RWPE2 (cell line): ENCODE data around the gene VDR.
A peak's percentile ranks its signal among the peaks of the same experiment; 100 is the strongest.
"Not testable (repeated sequence)": the region's sequence is repeated elsewhere in the genome, so short reads cannot be mapped to it uniquely, and the experiment has no call there.

ENCODE experiments used
- ATAC-seq: fragments of 200-7000 bp; cut with Tn5 transposase; 3 replicates; pipeline ENCODE4 v1.9.1; 2021; ENCODE audit warnings: low read depth
- DNase-seq: peaks from one replicate; pipeline ENCODE4 v3.0.0-alpha.2; 2020; ENCODE audit warnings: low spot score
- H3K27ac ChIP-seq: fragments of 450-650 bp; 2 replicates; pipeline ENCODE4 v1.5.1; 2017; ENCODE audit warnings: mild to moderate bottlenecking; ENCODE audit not compliant: poor library complexity, severe bottlenecking
- H3K27me3 ChIP-seq: fragments of 250-450 bp; sonication (Bioruptor Pico); 2 replicates; pipeline ENCODE4 v1.5.1; 2021; ENCODE audit warnings: mild to moderate bottlenecking, moderate library complexity; ENCODE audit not compliant: insufficient read depth, poor library complexity, severe bottlenecking
- H3K36me3 ChIP-seq: fragments of 250-450 bp; sonication (Bioruptor Pico); 2 replicates; pipeline ENCODE4 v1.5.1; 2020; ENCODE audit warnings: low read depth, mild to moderate bottlenecking, moderate library complexity
- H3K4me1 ChIP-seq: fragments of 250-450 bp; sonication (Bioruptor Pico); 2 replicates; pipeline ENCODE4 v1.5.1; 2021; ENCODE audit warnings: mild to moderate bottlenecking, moderate library complexity; ENCODE audit not compliant: insufficient read depth, poor library complexity, severe bottlenecking
- H3K4me3 ChIP-seq: fragments of 250-450 bp; sonication (Bioruptor Pico); 2 replicates; pipeline ENCODE4 v1.5.1; 2021; ENCODE audit warnings: mild to moderate bottlenecking, moderate library complexity; ENCODE audit not compliant: severe bottlenecking
- H3K9me3 ChIP-seq: fragments of 250-450 bp; sonication (Bioruptor Pico); 2 replicates; pipeline ENCODE4 v1.5.1; 2021; ENCODE audit warnings: mild to moderate bottlenecking, moderate library complexity; ENCODE audit not compliant: severe bottlenecking
- CTCF ChIP-seq: fragments of 450-650 bp; IDR thresholded peaks from one replicate; pipeline ENCODE4 v1.5.1; 2017; ENCODE audit warnings: mild to moderate bottlenecking, moderate library complexity; ENCODE audit not compliant: poor library complexity, severe bottlenecking

The VDR gene

GRCh38 chr12:47812797-47813510 is 91.8 kb downstream of the VDR start:
- Histone ChIP-seq H3K4me1 (peaks cover 41% of the 10 kb centered on the region), H3K27ac (peak overlapping the region; percentile 95), H3K4me3 (no peak overlapping the region), H3K9me3 (no peaks in the 10 kb centered on the region), H3K36me3 (peaks cover 25% of the 10 kb centered on the region; the same call in 1 of the 2 replicates), H3K27me3 (no peaks in the 10 kb centered on the region)
- DNase-seq (peak; percentile 91), ATAC-seq (peak; percentile 75)
- TF ChIP-seq CTCF, result no peak

GRCh38 chr12:47811581-47812484 is 93.0 kb downstream of the VDR start:
- Histone ChIP-seq H3K27ac (peak overlapping the region; percentile 95), H3K4me1 (peaks cover 40% of the 10 kb centered on the region), H3K9me3 (no peaks in the 10 kb centered on the region), H3K4me3 (no peak overlapping the region), H3K27me3 (no peaks in the 10 kb centered on the region), H3K36me3 (peaks cover 23% of the 10 kb centered on the region; the same call in 1 of the 2 replicates)
- TF ChIP-seq CTCF, result no peak
- no peak for ATAC-seq
- DNase-seq, result no peak

GRCh38 chr12:47811072-47811396 is 93.8 kb downstream of the VDR start:
- no peak for TF ChIP-seq CTCF
- Histone ChIP-seq H3K27me3 (no peaks in the 10 kb centered on the region), H3K4me3 (no peak overlapping the region), H3K36me3 (peaks cover 28% of the 10 kb centered on the region), H3K27ac (peak overlapping the region; percentile 95), H3K9me3 (no peaks in the 10 kb centered on the region), H3K4me1 (peaks cover 40% of the 10 kb centered on the region)
- DNase-seq (no peak), ATAC-seq (no peak)

DNA sequence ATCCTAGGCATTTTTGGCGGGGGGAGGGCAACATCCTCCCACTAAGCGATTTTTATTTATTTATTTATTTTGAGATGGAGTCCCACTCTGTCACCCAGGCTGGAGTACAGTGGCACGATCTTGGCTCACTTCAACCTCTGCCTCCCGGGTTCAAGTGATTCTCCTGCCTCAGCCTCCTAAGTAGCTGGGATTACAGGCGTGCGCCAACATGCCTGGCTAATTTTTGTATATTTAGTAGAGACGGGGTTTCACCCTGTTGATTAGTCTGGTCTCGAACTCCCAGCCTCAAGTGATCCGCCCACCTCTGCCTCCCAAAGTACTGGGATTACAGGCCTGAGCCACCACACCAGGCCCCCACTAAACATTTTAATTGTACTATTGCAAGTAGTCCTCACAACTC is 95.3 kb downstream of the VDR start:
- ATAC-seq, H3K9me3 ChIP-seq, DNase-seq, H3K27me3 ChIP-seq, H3K4me3 ChIP-seq: not testable (repeated sequence)
- peak overlapping the region; percentile 95 for H3K27ac ChIP-seq
- H3K36me3 ChIP-seq, result peaks cover 27% of the 10 kb centered on the region
- H3K4me1 ChIP-seq, result peaks cover 40% of the 10 kb centered on the region

DNA sequence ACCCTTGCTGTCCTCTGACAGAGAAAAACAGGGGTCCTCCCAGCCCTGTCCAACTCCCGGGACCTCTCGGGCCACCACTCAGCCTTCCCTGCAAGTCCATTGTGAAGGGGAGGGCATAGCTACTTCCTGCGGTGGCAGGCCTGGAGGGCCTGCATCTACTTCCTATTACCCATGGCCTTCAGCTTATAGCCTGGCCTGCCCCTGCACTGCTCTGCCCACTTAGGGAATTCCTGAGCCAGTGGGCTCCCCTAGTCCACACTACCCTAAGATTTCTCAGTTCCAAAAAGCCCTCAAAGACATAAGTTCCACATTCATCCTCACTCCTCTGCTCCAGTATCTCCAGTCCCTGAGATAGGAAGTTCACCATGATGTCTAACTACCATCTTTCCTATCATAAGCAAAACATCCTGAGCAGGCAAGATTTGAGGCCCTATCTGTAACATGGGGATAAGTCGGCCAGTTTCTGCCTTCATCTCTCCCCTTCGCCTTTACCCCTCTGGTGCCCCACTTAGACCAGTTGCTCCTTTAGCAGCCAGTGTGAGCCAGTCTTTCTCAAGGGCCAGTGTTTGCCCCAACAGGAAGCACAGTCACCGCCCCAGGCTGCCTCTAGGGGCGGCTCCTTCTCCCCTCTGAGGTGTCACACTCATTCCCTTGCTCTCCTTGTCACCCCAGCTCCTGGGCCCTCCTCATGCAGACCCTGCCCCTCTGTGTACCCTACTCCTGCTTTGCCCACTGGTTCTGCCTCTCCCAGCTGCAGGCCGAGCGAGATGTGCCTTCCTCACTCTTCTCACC is 96.0 kb downstream of the VDR start:
- Histone ChIP-seq H3K9me3 (no peaks in the 10 kb centered on the region), H3K4me3 (no peak overlapping the region), H3K27me3 (no peaks in the 10 kb centered on the region), H3K36me3 (peaks cover 29% of the 10 kb centered on the region), H3K4me1 (peaks cover 40% of the 10 kb centered on the region), H3K27ac (peak overlapping the region; percentile 95)
- DNase-seq (no peak), ATAC-seq (peak; percentile 28; the same call in 1 of the 3 replicates)
- TF ChIP-seq CTCF, result no peak
